GM21526 (cell line): ENCODE data around the gene KIFAP3.

ENCODE experiments used
- ATAC-seq: cut with Tn5 transposase; IDR thresholded peaks from one replicate; pipeline ENCODE4 v1.9.1; 2021; ENCODE audit warnings: moderate library complexity; ENCODE audit not compliant: unreplicated experiment, low FRiP score

KIFAP3 gene

DNA sequence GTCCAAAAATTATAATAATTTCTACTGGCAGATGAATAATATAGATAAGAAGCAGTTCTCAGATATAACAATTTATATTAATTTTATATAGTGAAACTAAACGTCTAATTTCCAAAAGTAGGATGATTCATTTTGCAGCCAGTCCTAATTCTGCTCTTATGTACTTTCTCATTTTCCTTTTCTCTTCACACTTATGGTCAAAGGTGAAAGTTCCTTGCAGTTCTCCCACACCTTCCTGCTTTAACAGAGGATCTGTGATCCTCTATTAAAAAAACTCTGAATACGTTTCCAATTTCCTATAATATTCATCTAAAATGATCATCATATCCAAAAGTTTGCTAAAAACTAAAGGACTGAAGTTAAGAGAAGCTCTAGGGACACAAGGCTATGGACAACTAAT lies 78.5 kb downstream of the KIFAP3 start:
- no peak for ATAC-seq

DNA sequence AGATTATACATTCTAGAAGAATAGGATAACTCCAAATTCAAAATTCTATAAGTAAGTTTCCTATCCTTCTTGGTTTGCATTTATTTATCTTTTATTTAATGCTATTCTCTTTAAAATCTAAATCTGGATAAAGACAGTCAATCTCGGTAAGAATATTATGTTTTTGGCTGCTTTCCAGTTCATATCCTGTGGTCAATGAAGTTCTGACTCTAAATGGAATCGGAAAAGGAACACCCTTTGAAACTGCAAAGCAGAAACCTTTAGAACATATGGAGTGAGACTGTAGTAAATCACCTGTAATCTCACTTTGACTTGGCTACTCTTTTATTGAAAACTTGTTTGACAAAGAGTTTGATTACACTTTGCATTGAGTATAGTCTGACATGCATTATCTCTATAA lies 85.2 kb downstream of the KIFAP3 start:
- no peak for ATAC-seq

DNA sequence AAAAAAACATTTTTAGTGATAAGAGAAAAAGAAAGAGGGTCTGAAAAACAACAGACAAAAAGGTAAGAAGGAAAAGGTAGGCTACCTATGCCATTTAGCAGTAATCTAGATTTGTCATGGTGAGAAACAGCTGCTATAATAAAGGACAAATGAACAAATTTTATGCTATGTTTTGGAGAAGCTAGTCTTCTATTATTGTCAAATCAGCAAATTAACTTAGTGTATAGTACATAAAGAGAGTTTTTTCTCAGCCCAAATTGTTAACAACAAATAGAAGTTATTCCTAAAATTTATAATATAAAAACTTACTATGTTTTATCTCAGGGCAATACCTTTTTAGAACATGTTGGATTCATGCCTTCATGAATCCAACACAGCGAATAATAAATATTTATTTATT lies 88.7 kb downstream of the KIFAP3 start:
- ATAC-seq: no peak

DNA sequence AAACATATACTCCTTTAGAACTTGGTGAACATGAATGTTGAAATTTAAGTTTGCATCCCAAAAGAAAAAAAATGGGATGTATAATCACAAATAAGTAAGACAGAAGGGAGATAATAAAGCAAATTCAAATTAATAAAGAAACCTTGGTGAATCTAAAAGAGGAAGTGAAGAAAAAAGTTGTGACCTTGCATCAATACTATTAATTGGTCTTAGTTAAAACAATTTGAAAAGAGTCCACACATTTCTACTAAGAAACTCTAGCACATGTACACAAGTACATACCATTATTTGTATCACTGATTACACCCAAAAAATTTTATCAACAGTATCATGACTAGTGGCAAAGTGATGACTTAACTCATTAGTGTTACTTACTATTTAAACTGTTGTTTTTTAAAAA lies 100.4 kb downstream of the KIFAP3 start:
- ATAC-seq: no peak

DNA sequence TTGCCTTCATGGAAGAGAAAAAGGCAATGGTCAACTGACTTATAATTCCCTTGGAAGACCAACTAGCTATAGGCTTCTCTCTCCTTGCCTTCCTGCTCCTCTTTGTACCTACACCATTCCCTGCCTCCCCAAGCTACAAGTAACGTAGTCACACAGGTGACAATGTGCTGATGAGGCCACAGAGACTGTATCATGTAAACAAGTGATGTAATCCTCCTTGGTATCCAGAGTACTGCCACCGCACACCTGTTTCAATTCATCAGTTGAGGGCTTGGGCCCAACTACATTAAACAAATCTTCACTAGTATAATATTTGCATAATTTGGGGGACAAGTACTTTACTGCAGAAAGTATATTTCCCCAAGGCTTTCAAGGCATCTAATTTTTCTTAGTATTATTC lies 104.4 kb downstream of the KIFAP3 start:
- ATAC-seq: no peak

DNA sequence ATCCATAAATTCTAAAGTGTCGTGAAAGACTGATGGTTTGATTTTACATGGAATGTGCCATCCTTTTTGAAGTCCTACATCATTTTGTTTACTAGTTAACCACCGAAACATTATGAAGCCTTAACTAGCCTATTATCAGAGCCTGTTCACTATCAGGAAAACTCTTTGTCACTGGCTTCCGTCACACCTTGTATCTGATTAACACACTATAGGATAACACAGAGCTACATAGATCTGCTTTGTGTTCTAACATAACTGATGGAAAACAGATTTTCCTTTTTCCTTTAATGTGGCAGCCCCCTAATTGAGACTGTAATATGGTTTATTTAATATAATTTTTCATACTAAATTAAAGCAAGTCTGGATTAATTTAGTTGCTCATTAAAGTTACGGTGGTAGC lies 106.3 kb downstream of the KIFAP3 start:
- no peak for ATAC-seq

DNA sequence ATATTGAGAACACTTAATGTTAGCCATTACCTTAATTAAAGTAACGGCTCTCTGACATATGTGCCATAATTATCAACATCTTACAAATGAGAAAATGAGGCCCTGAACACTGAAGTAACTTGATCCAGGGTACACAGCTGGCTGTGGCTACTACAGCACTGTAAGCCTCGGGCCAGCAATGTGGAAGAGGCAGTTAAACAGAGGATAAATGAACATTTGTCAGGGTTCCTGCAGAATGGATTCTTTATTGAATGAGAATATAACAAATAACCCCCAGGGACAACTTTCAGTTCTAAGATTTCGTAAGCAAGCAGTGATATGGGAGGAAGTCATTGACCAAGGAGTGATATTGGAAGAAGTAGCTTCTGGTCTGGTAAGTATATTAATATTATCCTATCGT lies 110.3 kb downstream of the KIFAP3 start:
- no peak for ATAC-seq

DNA sequence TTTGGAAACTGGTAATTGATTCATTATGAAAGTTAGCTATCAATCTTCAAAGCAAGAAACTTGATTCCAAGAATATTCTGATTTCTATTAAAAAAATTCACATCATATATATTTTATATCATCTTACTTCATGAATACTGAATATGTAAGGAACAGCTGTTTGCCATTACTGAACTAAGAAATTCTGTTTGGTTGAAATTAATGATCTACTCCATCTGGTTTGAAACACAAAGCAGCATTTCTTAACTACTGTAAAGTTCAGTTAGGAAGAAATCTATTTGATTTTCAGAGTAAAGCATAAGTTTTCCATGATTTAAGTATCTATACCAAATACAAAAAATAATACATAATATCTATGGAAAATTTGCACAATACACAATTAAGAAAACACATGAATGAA lies 114.8 kb downstream of the KIFAP3 start:
- no peak for ATAC-seq

DNA sequence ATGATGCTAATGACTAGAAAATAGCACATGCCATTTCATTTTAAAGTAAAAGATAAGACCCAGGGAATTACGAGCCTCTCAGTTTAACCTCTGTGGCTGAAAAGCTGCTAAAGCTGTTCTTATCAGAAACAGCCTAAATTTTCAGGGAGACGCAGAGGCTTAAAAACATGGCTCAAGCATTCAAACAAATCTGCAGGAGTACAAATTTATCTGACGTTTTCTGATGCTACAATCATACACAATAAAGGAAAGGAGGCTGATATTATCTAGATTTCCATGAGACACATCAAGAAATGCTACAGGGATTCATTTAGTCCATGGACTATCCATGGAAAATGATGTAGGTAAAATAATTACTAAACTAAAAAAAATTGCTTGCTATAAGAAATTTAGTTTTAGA lies 115.5 kb downstream of the KIFAP3 start:
- no peak for ATAC-seq

DNA sequence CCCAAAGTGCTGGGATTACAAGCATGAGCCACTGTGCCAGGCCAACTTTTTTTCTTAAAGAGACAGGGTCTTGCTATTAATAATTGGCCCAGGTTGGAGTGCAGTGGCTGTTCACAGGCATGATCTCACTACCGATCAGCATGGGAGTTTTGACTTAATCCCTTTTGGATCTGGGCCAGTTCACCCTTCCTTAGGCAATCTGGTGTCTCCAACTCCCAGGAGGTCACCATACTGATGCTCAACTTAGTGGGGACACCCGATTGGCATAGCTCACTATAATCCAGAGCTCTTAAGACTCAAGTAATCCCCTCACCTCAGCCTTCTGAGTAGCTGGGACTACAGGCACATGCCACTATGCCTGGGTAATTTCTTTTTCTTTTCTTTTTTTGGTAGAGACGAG lies 116.6 kb downstream of the KIFAP3 start:
- ATAC-seq: no peak

DNA sequence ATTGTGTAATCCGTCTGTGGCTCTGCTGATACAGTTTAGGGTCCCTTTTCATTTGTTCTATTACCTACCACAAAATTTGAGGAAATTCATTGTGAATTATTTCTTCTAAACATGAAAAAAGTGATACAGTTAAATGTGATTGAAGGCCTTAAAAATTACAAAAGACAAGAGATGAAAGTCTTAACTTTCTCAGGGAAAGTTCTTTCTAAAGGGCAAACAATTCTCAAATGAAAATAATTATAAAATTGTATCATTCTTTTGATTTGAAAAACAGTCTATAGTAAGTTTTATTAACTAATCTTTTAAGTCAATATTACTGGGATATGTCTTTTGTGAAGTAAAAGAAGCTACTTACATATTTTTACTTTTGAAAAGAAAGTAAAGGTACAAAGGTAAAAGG lies 123.4 kb downstream of the KIFAP3 start:
- no peak for ATAC-seq

DNA sequence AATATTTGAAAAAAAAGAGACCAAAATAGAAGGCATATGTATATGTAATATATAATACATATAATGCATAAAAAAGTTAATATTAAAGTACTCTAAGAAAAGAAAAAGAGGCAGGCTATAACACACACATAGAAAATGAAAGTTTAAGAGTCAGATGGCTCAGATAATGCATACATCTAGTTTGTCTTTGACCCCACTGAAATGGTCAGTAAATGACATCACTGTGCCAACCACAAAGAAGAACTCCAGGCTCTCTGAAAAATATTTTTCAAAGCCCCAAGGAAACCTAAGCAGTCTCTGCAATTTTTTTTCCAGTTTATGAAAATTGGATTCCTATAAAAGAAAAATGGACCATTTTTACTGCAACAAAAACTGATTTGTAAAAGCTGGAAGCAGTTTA lies 125.4 kb downstream of the KIFAP3 start:
- ATAC-seq: no peak

DNA sequence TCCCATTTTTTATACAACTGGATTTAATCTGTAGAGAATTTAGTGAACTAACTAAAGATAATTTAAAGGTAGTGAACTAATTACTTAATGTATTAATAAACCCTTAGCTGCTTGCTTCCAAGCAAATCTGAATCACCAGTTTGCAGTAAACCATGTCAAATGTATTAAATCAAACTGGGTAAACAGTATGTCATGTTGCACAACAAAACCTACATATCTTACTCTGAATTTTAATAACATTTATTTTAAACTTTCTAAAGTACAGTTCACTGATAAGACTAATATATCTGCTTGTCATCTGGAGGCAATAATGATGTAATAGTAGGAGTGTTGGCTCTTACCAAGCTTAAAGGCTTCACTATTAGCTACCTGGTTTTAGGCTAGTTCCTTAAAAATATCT lies 128.3 kb downstream of the KIFAP3 start:
- no peak for ATAC-seq

DNA sequence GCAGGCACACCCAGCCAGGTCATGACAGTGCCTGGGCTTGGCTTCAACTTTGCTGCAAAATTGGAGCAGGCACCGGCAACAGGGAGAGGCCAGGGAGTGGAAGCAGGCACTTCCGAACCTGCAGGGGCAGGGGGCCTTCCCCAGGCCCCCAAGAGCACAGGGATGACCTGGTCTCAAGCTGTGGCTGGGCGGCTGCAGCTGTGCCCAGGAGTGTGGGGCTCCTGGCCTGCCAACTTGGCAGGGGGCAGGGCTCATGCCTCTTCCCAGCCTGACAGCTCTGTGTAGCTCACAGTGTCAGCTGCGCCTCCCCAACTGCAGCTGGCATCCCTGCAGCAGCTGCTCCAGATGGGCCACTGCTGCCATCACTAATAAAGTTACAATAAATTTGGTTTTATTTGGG lies 129.3 kb downstream of the KIFAP3 start:
- no peak for ATAC-seq

DNA sequence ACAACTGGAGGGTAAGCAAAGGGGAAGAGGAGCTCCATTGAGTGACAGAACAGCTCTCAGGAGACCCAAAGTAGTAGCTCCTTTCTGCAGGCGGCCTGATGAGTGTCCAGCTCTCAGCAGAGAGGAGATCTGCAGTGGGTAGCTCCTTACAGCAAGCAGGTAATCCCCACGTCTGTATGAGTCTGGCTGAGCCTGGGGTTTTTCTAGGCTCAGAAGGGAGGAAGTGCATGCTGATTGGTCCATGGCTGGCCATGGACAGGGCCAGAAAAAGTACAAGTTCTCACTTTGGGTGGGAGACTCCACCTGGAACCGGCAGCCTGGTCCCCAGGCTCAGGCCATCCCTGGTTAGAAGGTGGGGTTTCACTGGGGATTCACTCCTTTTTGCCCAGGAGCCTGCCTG lies 129.9 kb downstream of the KIFAP3 start:
- ATAC-seq: no peak

DNA sequence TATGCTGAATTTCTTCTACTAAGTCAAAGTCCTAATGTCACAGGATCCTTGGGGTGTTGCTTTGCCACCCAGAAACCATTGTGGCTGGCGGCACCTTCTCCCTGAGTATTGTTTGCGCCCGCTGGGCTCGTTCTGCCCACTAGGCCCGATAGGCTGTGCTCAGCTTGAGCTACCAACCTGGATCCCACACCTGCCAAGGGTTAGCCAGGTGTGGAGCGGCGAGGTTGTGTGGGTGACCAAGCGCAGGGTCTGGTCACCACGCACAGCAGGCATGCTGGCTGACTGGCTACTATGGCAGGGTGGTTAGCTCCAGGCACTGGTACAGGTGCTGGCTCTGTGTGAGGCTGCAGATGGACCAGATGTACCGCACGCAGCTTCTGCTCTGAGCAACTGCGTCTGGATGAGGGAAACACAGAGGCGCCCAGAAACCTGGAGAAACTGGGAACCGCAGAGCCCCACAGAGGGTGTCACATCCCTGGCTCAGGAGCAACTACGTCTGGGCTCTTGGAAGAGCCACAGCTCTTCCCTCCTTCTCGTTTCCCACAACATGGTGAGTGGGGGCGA lies 130.4 kb downstream of the KIFAP3 start:
- no peak for ATAC-seq

DNA sequence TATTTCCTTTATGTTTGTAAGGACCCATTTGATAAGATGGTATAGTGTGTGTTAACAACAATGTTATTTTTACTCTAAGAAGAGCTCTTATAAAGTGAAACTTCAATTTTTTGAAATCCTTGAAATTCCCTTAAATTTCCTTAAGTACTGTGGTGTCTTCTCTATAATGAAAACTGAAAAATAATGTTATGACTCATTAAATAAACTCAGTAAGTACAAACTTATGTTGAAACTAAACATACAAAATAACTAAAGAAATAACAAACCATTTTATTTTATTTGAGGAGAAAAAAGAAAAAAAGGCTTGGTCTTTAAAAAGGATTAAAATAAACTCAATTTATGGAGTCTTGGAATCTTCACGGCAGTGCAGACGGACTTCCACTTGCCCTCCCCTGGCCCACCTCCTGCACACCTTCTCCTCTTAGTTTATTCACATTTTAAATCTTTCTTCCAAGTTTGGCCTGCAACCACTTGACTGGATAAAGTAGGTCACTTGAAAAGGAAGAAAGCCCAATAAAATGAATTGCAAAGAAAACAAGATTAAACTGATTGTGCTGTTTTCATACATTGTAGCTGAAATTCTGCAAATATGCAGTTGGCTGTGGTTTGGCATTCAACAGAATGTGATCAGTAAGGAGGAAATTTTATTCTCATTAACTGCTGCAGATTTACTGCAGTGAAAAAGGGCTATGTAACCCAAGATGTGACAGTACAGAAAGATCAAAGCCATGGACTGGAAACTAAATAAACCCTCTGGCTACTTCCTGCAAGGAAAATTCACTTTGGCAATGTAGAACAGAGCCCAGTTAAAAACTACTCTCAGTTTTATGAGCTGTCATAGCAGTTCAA lies 132.3 kb downstream of the KIFAP3 start:
- ATAC-seq: no peak

DNA sequence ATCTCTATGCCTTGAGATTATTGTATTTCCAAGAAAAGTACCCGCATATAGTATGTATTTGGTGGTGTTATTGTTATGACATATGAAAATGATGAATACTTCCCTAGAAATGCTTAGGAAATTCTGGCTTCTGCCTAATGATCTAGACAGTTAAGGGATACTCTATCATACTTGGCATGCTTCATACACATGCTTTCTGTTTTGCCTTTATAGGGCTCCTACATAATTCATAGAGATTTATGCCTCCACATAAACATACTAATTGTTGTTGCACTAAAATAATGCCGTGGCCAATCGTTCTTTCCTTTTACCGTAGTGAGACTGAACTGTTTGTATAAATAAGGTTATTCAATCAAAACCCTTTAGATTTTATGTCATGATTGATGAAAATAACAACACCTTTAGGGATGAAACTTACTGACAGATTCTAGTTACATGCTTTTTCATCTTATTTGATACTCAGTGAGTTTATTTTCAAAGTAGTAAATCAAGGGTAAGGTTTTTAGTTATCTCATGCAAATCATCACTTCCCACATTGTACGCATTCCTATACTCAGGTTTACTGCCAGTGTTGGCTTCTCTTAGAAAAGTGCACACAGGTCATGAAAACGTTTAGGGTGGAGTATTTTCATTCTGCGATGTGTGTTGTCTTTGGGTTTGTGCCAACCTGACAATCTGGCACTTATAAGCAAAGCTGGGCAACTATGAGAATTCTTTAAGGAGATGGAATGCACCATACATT lies 140.3 kb downstream of the KIFAP3 start:
- ATAC-seq: no peak

DNA sequence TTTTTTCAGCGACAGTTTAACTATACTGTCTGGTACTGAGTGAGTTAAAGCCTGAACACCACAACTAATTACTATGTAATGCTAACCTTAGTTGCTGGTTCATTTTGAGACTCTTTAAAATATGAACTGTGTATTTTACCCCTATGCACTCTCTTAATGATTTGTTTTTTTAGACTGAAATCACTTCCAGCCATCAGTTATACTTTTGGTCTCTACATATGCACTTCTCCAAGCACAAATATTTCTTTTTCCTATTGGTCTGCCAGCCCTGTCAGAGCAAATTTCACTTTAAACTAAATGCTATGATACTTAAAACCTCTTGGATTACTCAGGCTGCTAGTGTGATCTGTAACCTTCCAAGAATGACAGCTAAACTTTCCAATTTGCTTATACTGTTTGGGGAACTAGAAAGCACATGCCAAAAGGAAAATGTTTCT lies 142.7 kb downstream of the KIFAP3 start:
- no peak for ATAC-seq

DNA sequence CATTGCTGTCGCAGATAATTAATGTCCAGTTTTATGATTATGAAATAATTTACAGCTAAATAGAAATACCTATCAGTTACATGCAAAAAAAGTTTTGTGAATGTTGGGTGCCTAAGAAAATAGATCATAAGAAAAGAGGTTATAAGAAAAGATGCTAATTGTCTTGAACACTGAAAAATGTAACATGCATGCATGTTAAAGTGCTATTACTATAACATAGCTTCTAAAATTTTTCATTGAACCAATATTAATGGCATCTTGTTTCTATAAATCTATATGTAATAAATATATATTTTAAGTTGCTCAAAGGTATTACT lies 145.3 kb downstream of the KIFAP3 start:
- ATAC-seq: no peak

DNA sequence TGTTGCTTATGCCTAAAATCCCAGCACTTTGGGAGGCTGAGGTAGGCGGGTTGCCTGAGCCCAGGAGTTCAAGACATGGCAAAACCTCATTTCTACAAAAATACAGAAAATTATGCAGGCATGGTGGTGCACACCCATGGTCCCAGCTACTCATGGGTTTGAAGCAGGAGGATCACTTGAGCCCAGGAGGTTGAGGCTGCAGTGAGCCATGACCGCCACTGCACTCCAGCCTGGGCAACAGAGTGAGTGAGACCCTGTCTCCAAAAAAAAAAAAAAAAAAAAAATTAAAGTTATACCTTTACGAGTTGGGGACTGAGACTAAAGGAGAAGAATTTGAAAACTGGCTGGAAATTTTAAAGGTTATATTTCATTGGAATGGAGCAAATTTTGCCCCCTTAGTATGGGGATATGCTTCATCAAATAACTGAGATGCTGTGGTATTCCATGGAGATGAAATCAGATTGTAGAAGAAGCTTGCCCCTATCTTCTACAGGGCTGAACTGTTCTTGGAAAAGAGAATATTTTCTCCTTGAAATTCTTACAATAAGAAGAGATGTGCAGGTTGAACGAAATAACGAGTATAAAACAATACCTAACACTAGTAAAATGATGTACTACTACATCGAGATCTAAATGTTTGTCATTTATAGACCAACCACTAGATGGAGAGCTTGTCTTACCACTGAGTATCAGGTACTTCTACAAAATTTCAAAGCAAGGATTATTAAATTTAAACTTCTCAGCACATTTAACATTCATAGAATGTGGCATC lies 145.9 kb downstream of the KIFAP3 start:
- peak; percentile 78 for ATAC-seq
